ENCODE data around the gene VAV3.
"Not testable (repeated sequence)": the region's sequence is repeated elsewhere in the genome, so short reads cannot be mapped to it uniquely, and the experiment has no call there.

Gene VAV3

GRCh38 chr1:107844541-107845194, 120.3 kb downstream of the VAV3 start:
- H3K9ac ChIP-seq (ENCODE audit: low read depth, low read length); H3K27me3 ChIP-seq (ENCODE audit: control insufficient read depth, insufficient read depth, low read length); H3K36me3 ChIP-seq (ENCODE audit: control insufficient read depth, insufficient read depth, low read length); H3K9me3 ChIP-seq (ENCODE audit: control insufficient read depth, insufficient read depth, low read length); H3K4me3 ChIP-seq (ENCODE audit: low read depth, low read length); H3K4me1 ChIP-seq (ENCODE audit: control insufficient read depth, insufficient read depth, low read length): not testable (repeated sequence)

GRCh38 chr1:107843989-107844388, 121.0 kb downstream of the VAV3 start:
- peaks cover 5% of the 10 kb centered on the region for H3K4me1 ChIP-seq (ENCODE audit: control insufficient read depth, insufficient read depth, low read length)
- H3K9me3 ChIP-seq (ENCODE audit: control insufficient read depth, insufficient read depth, low read length): no peaks in the 10 kb centered on the region
- no peaks in the 10 kb centered on the region for H3K36me3 ChIP-seq (ENCODE audit: control insufficient read depth, insufficient read depth, low read length)
- no peak overlapping the region for H3K9ac ChIP-seq (ENCODE audit: low read depth, low read length)
- no peaks in the 10 kb centered on the region for H3K27me3 ChIP-seq (ENCODE audit: control insufficient read depth, insufficient read depth, low read length)
- no peak overlapping the region for H3K4me3 ChIP-seq (ENCODE audit: low read depth, low read length)

- Histone ChIP-seq H3K9ac (ENCODE audit: low read depth, low read length) (no peak overlapping the region), H3K4me3 (ENCODE audit: low read depth, low read length) (no peak overlapping the region), H3K36me3 (ENCODE audit: control insufficient read depth, insufficient read depth, low read length) (no peaks in the 10 kb centered on the region), H3K9me3 (ENCODE audit: control insufficient read depth, insufficient read depth, low read length) (no peaks in the 10 kb centered on the region), H3K27me3 (ENCODE audit: control insufficient read depth, insufficient read depth, low read length) (no peaks in the 10 kb centered on the region), H3K4me1 (ENCODE audit: control insufficient read depth, insufficient read depth, low read length) (peaks cover 5% of the 10 kb centered on the region)
These were observed 122.7 kb downstream of the VAV3 start for GRCh38 chr1:107842241-107842640.

GRCh38 chr1:107840725-107841124, 124.3 kb downstream of the VAV3 start:
- no peaks in the 10 kb centered on the region for H3K9me3 ChIP-seq (ENCODE audit: control insufficient read depth, insufficient read depth, low read length)
- H3K4me1 ChIP-seq (ENCODE audit: control insufficient read depth, insufficient read depth, low read length): peaks cover 5% of the 10 kb centered on the region
- H3K27me3 ChIP-seq (ENCODE audit: control insufficient read depth, insufficient read depth, low read length): no peaks in the 10 kb centered on the region
- no peak overlapping the region for H3K4me3 ChIP-seq (ENCODE audit: low read depth, low read length)
- H3K36me3 ChIP-seq (ENCODE audit: control insufficient read depth, insufficient read depth, low read length): no peaks in the 10 kb centered on the region
- H3K9ac ChIP-seq (ENCODE audit: low read depth, low read length): no peak overlapping the region

GRCh38 chr1:107838056-107838455, 126.9 kb downstream of the VAV3 start:
- Histone ChIP-seq H3K9ac (ENCODE audit: low read depth, low read length) (no peak overlapping the region), H3K36me3 (ENCODE audit: control insufficient read depth, insufficient read depth, low read length) (no peaks in the 10 kb centered on the region), H3K4me3 (ENCODE audit: low read depth, low read length) (no peak overlapping the region), H3K4me1 (ENCODE audit: control insufficient read depth, insufficient read depth, low read length) (no peaks in the 10 kb centered on the region), H3K27me3 (ENCODE audit: control insufficient read depth, insufficient read depth, low read length) (no peaks in the 10 kb centered on the region), H3K9me3 (ENCODE audit: control insufficient read depth, insufficient read depth, low read length) (no peaks in the 10 kb centered on the region)

GRCh38 chr1:107835151-107835670, 129.8 kb downstream of the VAV3 start:
- Histone ChIP-seq H3K36me3 (ENCODE audit: control insufficient read depth, insufficient read depth, low read length) (no peaks in the 10 kb centered on the region), H3K27me3 (ENCODE audit: control insufficient read depth, insufficient read depth, low read length) (no peaks in the 10 kb centered on the region), H3K4me1 (ENCODE audit: control insufficient read depth, insufficient read depth, low read length) (no peaks in the 10 kb centered on the region), H3K9me3 (ENCODE audit: control insufficient read depth, insufficient read depth, low read length) (no peaks in the 10 kb centered on the region), H3K4me3 (ENCODE audit: low read depth, low read length) (no peak overlapping the region), H3K9ac (ENCODE audit: low read depth, low read length) (no peak overlapping the region)

- H3K27me3 ChIP-seq (ENCODE audit: control insufficient read depth, insufficient read depth, low read length): no peaks in the 10 kb centered on the region
- no peak overlapping the region for H3K4me3 ChIP-seq (ENCODE audit: low read depth, low read length)
- H3K9ac ChIP-seq (ENCODE audit: low read depth, low read length): no peak overlapping the region
- no peaks in the 10 kb centered on the region for H3K36me3 ChIP-seq (ENCODE audit: control insufficient read depth, insufficient read depth, low read length)
- H3K4me1 ChIP-seq (ENCODE audit: control insufficient read depth, insufficient read depth, low read length): peaks cover 6% of the 10 kb centered on the region
- H3K9me3 ChIP-seq (ENCODE audit: control insufficient read depth, insufficient read depth, low read length): no peaks in the 10 kb centered on the region
These were observed 131.9 kb downstream of the VAV3 start for GRCh38 chr1:107833061-107833460.

GRCh38 chr1:107831921-107832320, 133.1 kb downstream of the VAV3 start:
- Histone ChIP-seq H3K9ac (ENCODE audit: low read depth, low read length) (no peak overlapping the region), H3K4me1 (ENCODE audit: control insufficient read depth, insufficient read depth, low read length) (peaks cover 6% of the 10 kb centered on the region)

GRCh38 chr1:107830526-107830925, 134.5 kb downstream of the VAV3 start:
- Histone ChIP-seq H3K36me3 (ENCODE audit: control insufficient read depth, insufficient read depth, low read length) (no peaks in the 10 kb centered on the region), H3K9me3 (ENCODE audit: control insufficient read depth, insufficient read depth, low read length) (no peaks in the 10 kb centered on the region), H3K27me3 (ENCODE audit: control insufficient read depth, insufficient read depth, low read length) (no peaks in the 10 kb centered on the region), H3K4me3 (ENCODE audit: low read depth, low read length) (no peak overlapping the region), H3K4me1 (ENCODE audit: control insufficient read depth, insufficient read depth, low read length) (peaks cover 6% of the 10 kb centered on the region), H3K9ac (ENCODE audit: low read depth, low read length) (no peak overlapping the region)

More at GRCh38 chr1:107831921-107832320, 133.1 kb downstream of the VAV3 start:
- H3K4me3 ChIP-seq (ENCODE audit: low read depth, low read length): no peak overlapping the region
- H3K36me3 ChIP-seq (ENCODE audit: control insufficient read depth, insufficient read depth, low read length): no peaks in the 10 kb centered on the region
- no peaks in the 10 kb centered on the region for H3K9me3 ChIP-seq (ENCODE audit: control insufficient read depth, insufficient read depth, low read length)
- H3K27me3 ChIP-seq (ENCODE audit: control insufficient read depth, insufficient read depth, low read length): no peaks in the 10 kb centered on the region

GRCh38 chr1:107830075-107830474, 134.9 kb downstream of the VAV3 start:
- Histone ChIP-seq H3K9me3 (ENCODE audit: control insufficient read depth, insufficient read depth, low read length) (no peaks in the 10 kb centered on the region), H3K4me1 (ENCODE audit: control insufficient read depth, insufficient read depth, low read length) (peaks cover 6% of the 10 kb centered on the region), H3K9ac (ENCODE audit: low read depth, low read length) (no peak overlapping the region), H3K36me3 (ENCODE audit: control insufficient read depth, insufficient read depth, low read length) (no peaks in the 10 kb centered on the region), H3K4me3 (ENCODE audit: low read depth, low read length) (no peak overlapping the region), H3K27me3 (ENCODE audit: control insufficient read depth, insufficient read depth, low read length) (no peaks in the 10 kb centered on the region)

GRCh38 chr1:107829036-107829770, 135.8 kb downstream of the VAV3 start:
- H3K4me3 ChIP-seq (ENCODE audit: low read depth, low read length): no peak overlapping the region
- H3K27me3 ChIP-seq (ENCODE audit: control insufficient read depth, insufficient read depth, low read length): no peaks in the 10 kb centered on the region
- H3K9me3 ChIP-seq (ENCODE audit: control insufficient read depth, insufficient read depth, low read length): no peaks in the 10 kb centered on the region
- peaks cover 6% of the 10 kb centered on the region for H3K4me1 ChIP-seq (ENCODE audit: control insufficient read depth, insufficient read depth, low read length)
- H3K9ac ChIP-seq (ENCODE audit: low read depth, low read length): no peak overlapping the region
- no peaks in the 10 kb centered on the region for H3K36me3 ChIP-seq (ENCODE audit: control insufficient read depth, insufficient read depth, low read length)

GRCh38 chr1:107824946-107825345, 140.0 kb downstream of the VAV3 start:
- Histone ChIP-seq H3K27me3 (ENCODE audit: control insufficient read depth, insufficient read depth, low read length) (no peaks in the 10 kb centered on the region), H3K36me3 (ENCODE audit: control insufficient read depth, insufficient read depth, low read length) (no peaks in the 10 kb centered on the region), H3K4me3 (ENCODE audit: low read depth, low read length) (no peak overlapping the region), H3K9me3 (ENCODE audit: control insufficient read depth, insufficient read depth, low read length) (no peaks in the 10 kb centered on the region), H3K9ac (ENCODE audit: low read depth, low read length) (no peak overlapping the region), H3K4me1 (ENCODE audit: control insufficient read depth, insufficient read depth, low read length) (peaks cover 6% of the 10 kb centered on the region)
